ENCODE data around the gene SAMD3.

DNA sequence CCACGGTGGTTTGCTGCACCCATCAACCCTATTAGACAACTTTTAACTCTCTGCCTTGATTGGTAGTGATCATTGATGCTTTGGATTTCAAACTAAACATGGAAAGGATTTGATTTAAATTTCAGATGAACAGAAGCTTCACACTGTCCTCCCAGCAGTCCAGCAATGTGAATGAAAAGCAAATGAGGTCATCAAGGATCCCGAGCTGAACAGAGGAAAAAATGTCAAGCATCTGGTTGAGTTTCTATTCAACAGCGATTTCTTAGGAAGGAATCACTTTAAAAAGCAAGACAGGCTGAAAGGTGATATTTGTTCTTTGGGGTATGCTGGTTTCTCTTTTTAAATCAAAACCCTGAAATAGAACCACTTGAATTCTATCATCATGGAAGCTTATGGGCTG lies 10.6 kb upstream of the SAMD3 start:
- no peak for TF ChIP-seq TAF1 (IDR thresholded peaks at IDR 0.05; ENCODE audit: borderline replicate concordance, insufficient read depth, low read length)
- TF ChIP-seq, protein P1, sequence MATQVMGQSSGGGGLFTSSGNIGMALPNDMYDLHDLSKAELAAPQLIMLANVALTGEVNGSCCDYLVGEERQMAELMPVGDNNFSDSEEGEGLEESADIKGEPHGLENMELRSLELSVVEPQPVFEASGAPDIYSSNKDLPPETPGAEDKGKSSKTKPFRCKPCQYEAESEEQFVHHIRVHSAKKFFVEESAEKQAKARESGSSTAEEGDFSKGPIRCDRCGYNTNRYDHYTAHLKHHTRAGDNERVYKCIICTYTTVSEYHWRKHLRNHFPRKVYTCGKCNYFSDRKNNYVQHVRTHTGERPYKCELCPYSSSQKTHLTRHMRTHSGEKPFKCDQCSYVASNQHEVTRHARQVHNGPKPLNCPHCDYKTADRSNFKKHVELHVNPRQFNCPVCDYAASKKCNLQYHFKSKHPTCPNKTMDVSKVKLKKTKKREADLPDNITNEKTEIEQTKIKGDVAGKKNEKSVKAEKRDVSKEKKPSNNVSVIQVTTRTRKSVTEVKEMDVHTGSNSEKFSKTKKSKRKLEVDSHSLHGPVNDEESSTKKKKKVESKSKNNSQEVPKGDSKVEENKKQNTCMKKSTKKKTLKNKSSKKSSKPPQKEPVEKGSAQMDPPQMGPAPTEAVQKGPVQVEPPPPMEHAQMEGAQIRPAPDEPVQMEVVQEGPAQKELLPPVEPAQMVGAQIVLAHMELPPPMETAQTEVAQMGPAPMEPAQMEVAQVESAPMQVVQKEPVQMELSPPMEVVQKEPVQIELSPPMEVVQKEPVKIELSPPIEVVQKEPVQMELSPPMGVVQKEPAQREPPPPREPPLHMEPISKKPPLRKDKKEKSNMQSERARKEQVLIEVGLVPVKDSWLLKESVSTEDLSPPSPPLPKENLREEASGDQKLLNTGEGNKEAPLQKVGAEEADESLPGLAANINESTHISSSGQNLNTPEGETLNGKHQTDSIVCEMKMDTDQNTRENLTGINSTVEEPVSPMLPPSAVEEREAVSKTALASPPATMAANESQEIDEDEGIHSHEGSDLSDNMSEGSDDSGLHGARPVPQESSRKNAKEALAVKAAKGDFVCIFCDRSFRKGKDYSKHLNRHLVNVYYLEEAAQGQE (IDR thresholded peaks at IDR 0.05; ENCODE audit: insufficient read depth in 1 of 2, low read depth in 2 of 2, low read length in 2 of 2) = no peak
- TF ChIP-seq POLR2AphosphoS5 (IDR thresholded peaks at IDR 0.05; ENCODE audit: low read depth, low read length) = no peak
- no peak for TF ChIP-seq SIN3A (IDR thresholded peaks at IDR 0.05; ENCODE audit: borderline replicate concordance, insufficient read depth, low read length)
